HG03060 (cell line): ENCODE data around the gene DNAH1.

Experiments used
- ATAC-seq: cut with Tn5 transposase; IDR thresholded peaks from one replicate; pipeline ENCODE4 v1.9.1; 2021; ENCODE audit warnings: low read depth, moderate number of reproducible peaks; ENCODE audit not compliant: unreplicated experiment

Gene DNAH1

GRCh38 chr3:52442409-52443267 is 126.5 kb downstream of the DNAH1 start:
- no peak for ATAC-seq

- ATAC-seq = no peak
These were observed 127.1 kb downstream of the DNAH1 start for GRCh38 chr3:52443268-52443610.

- no peak for ATAC-seq
These were observed 127.9 kb downstream of the DNAH1 start for GRCh38 chr3:52443791-52444687.

- no peak for ATAC-seq
These were observed 129.0 kb downstream of the DNAH1 start, which contains the start of gene SEMA3G for GRCh38 chr3:52444860-52445793. Gene SEMA3G, minus strand, starts transcription at chr3:52445103. Its CDS starts 76 bp downstream, at chr3:52445027.

DNA sequence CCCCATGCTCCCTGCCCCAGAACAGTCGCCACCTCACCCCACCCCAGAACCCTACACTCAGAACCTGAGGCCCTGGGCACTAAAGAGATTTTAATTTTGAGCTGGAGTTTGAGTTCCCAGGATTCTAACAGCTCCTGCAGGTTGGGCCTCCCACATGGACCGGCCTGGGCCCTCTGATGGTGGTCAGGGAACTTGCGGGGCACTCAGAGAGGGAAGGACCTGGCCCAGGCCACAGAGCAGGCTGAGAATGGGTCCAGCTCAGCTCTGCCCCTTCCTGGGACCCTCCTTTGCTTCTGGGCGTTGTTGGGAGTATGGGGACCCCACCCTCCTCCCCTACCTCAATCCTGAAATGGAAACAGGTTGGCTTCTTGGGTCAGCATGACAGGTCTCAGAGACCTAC is 129.9 kb downstream of the DNAH1 start:
- ATAC-seq = no peak

DNA sequence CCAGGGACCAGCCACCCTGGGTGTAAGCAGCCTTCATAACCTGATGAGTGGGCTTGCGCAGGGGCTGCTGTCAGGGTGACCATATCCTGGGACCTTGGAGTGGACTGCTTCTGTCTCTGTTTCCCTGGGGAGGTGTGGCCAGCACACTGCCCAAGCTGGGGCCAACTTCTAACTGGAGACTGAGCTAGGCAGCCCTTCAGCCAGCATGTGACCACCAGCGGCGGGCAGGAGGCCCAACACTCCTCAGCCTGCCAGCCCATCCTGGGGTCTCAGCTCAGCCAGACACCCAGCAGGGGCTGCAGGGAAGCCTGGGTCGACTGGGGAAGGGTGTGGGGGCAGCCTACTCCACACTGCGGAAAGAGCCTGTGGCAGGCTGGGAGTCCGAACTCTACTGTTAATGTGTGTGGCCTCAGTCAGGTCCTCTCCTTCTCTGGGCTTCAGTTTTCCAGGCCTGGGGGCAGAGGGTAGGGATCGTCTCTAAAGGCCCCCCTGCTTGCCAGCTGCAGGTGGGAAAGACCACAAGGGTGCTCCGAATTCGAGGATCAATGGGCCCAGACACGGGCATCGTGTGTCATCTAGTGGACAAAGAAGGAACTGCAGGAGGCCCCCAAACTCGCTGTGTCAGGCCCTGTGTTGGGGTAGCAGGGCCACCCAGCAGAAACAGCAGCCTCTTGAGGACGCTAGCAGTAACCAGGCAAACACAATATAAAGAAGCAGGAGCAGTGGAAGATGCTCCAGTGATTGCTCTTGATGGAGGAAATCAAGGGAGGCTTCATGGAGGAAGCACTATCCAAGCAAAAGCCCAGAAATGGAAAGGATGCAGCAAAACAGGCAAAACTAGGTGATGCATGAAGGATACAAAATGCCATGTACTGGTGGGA is 130.8 kb downstream of the DNAH1 start:
- no peak for ATAC-seq

- no peak for ATAC-seq
These were observed 131.6 kb downstream of the DNAH1 start for GRCh38 chr3:52447512-52448355.
